IPS-20b (cell line): ENCODE results near the gene FMO5.
"Not testable (repeated sequence)": the region's sequence is repeated elsewhere in the genome, so short reads cannot be mapped to it uniquely, and the experiment has no call there.

ENCODE experiments used
- H3K27ac ChIP-seq: one replicate; pipeline ENCODE4 v1.5.1; 2013; ENCODE audit warnings: low read length
- H3K27me3 ChIP-seq: 2 replicates; pipeline ENCODE4 v1.6.1; 2013; ENCODE audit warnings: mild to moderate bottlenecking, low read length, inconsistent platforms; ENCODE audit not compliant: insufficient read depth
- H3K36me3 ChIP-seq: 2 replicates; pipeline ENCODE4 v1.6.1; 2013; ENCODE audit warnings: low read depth, mild to moderate bottlenecking, inconsistent platforms, low read length, moderate library complexity; ENCODE audit not compliant: insufficient read depth
- H3K4me1 ChIP-seq: 2 replicates; pipeline ENCODE4 v1.6.1; 2013; ENCODE audit warnings: mild to moderate bottlenecking, control low read depth, inconsistent platforms, low read length, moderate library complexity; ENCODE audit not compliant: insufficient read depth
- H3K4me3 ChIP-seq: 2 replicates; pipeline ENCODE4 v1.5.1; 2013; ENCODE audit warnings: mild to moderate bottlenecking, low read length, inconsistent platforms
- H3K9ac ChIP-seq: 2 replicates; pipeline ENCODE4 v1.6.1; 2013; ENCODE audit warnings: low read depth, mild to moderate bottlenecking, inconsistent platforms, low read length, moderate library complexity
- H3K9me3 ChIP-seq: 2 replicates; pipeline ENCODE4 v1.6.1; 2013; ENCODE audit warnings: mild to moderate bottlenecking, low read depth, low read length, inconsistent platforms; ENCODE audit not compliant: insufficient read depth

FMO5 gene

DNA sequence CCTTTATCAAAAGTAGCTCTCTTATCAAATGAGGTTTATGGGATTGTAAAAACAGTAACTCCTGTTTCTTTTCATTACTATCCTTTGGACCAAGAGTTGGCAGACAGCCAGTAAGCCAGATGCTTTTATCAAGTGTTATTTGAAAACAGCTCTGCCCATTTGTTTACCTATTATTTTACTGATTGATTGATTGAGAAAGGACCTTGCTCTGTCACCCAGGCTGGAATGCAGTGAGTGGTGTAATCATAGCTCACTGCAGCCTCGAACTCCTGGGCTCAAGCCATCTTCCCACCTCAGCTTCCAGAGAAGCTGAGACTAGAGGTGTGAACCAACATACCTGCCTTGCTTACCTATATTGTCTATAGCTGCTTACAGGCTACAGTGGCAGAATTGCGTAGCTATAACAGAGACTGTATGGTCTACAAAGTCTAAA, 56.5 kb downstream of the FMO5 start:
- H3K4me1 ChIP-seq = peaks cover 24% of the 10 kb centered on the region
- no peak overlapping the region for H3K27ac ChIP-seq
- no peak overlapping the region for H3K9ac ChIP-seq
- no peaks in the 10 kb centered on the region for H3K9me3 ChIP-seq
- peaks cover 34% of the 10 kb centered on the region for H3K36me3 ChIP-seq
- no peaks in the 10 kb centered on the region for H3K27me3 ChIP-seq
- H3K4me3 ChIP-seq = no peak overlapping the region

DNA sequence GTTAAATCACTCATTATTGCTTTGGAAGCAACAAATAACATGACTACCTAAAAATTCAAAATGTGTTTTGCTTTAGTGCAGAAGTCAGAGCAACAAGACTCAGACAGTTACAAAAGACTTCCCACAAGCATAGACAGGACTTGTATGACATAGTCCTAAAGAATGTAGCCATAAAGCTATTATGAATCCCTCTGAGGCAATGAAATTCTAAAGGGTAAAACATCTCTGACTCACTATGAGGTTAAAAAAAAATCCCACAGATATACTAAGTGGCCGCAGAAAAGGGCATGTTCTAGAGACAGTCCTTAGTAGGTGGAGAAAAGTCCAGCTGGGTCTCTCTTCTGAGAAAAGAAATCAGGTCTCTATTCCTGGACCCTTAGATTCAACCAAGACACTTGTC, 57.8 kb downstream of the FMO5 start:
- Histone ChIP-seq H3K27me3 (no peaks in the 10 kb centered on the region), H3K9ac (no peak overlapping the region), H3K36me3 (peaks cover 38% of the 10 kb centered on the region), H3K27ac (no peak overlapping the region), H3K4me3 (no peak overlapping the region), H3K4me1 (peaks cover 24% of the 10 kb centered on the region), H3K9me3 (no peaks in the 10 kb centered on the region)

DNA sequence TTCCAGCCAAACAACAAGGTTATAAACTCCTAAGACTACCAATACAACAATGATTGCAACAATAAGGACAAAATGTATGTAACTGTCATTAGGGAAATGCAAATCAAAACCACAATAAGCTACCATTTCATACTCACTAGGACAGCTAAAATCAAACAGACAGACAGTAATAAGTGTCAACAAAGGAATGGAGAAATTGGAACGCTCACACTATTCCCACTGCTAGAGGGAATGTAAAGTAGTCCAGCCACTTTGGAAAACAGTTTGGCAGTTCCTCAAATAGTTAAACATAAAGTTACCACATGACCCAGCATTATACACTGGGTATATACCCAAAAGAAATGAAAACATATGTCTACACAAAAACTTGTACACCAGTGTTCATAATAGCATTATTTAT, 62.1 kb downstream of the FMO5 start:
- Histone ChIP-seq H3K27me3 (no peaks in the 10 kb centered on the region), H3K27ac (no peak overlapping the region), H3K36me3 (peaks cover 80% of the 10 kb centered on the region), H3K9ac (no peak overlapping the region), H3K4me1 (no peaks in the 10 kb centered on the region), H3K9me3 (no peaks in the 10 kb centered on the region), H3K4me3 (no peak overlapping the region)

DNA sequence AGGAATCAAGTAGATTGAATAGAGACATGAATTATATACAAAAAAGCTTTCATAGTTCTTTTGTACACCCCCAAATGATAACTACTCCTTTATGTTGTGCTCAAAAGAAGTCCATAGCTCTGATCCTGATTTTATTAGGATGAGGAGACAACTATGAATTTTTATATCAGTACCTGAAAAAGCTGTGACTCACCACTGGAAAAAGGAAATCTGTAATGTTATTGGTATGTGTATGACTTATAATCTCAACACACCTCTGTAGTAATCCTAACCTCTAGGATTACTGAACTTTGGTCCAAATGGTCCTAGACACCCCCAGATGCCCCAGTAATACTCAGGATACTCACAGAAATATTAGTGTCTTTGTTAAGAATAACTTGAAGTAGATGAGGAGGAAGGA, 63.0 kb downstream of the FMO5 start:
- no peak overlapping the region for H3K9ac ChIP-seq
- H3K36me3 ChIP-seq = peaks cover 82% of the 10 kb centered on the region
- no peak overlapping the region for H3K4me3 ChIP-seq
- H3K4me1 ChIP-seq = no peaks in the 10 kb centered on the region
- no peaks in the 10 kb centered on the region for H3K9me3 ChIP-seq
- no peak overlapping the region for H3K27ac ChIP-seq
- no peaks in the 10 kb centered on the region for H3K27me3 ChIP-seq

DNA sequence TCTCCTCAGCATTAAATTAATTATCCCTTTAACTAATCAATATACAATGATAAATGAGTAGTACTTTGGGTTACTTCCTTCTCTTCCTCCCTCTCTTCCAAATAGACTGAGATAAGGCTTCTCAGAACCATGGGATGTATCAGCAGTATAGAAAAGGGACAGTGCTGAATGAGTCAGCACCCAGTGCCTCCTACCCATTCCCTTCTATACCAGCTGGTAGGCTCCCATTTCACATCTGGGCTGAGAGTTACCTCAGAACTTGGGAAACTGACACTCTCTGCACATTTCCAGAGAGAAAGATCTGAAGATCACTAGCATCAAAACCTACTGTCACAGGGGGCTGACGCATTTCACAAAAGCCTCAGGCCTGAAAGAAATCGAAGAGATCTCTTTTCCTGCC, 68.0 kb downstream of the FMO5 start:
- not testable (repeated sequence) for H3K27me3 ChIP-seq, H3K27ac ChIP-seq, H3K4me3 ChIP-seq, H3K9me3 ChIP-seq, H3K4me1 ChIP-seq, H3K9ac ChIP-seq
- H3K36me3 ChIP-seq = peaks cover 61% of the 10 kb centered on the region

DNA sequence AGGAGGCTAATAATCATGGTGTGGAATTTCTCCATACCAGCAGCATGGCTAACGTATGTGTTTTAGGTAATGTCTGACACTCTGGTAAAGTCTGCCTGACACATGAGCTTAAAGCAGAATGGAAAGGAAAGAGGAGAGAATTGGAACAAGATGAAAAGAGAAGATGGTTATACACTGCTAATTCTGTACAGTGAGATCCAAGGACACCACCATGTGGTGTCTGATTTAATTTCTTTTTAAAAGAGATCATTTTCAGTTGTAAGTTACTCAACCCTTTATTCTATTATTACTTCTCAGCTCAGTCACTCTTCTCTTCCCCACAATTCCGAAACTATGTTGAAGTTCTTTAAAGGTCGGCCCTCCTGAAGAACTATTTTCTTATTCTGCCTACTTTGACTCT, 68.5 kb downstream of the FMO5 start:
- Histone ChIP-seq H3K27me3 (no peaks in the 10 kb centered on the region), H3K36me3 (peaks cover 56% of the 10 kb centered on the region), H3K4me3 (no peak overlapping the region), H3K4me1 (no peaks in the 10 kb centered on the region), H3K9ac (no peak overlapping the region), H3K9me3 (no peaks in the 10 kb centered on the region), H3K27ac (no peak overlapping the region)

DNA sequence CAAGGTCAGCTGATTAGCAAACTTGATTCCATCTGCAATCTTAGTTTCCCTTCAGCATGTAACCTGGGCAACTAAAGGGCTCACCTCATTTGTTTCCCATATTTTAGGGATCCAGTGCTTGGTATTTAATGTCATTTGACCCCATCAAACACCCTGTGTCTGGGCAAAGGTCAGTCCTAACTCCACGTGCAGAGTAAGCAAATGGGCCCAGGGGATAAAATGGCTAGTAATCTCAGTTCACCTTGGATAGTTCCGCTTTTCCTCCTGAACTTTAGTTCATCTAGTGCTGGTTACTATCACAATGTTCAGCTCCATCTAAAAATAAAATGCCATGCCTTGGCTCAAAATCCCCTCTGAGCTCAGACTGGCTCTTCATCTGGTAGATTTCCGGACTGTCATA, 72.4 kb downstream of the FMO5 start:
- Histone ChIP-seq H3K27ac (no peak overlapping the region), H3K4me3 (no peak overlapping the region), H3K27me3 (no peaks in the 10 kb centered on the region), H3K36me3 (peaks cover 19% of the 10 kb centered on the region), H3K9me3 (no peaks in the 10 kb centered on the region), H3K4me1 (0 out of 2 replicates have a peak, but pooled peaks cover 3% of the 10 kb centered on the region), H3K9ac (no peak overlapping the region)

DNA sequence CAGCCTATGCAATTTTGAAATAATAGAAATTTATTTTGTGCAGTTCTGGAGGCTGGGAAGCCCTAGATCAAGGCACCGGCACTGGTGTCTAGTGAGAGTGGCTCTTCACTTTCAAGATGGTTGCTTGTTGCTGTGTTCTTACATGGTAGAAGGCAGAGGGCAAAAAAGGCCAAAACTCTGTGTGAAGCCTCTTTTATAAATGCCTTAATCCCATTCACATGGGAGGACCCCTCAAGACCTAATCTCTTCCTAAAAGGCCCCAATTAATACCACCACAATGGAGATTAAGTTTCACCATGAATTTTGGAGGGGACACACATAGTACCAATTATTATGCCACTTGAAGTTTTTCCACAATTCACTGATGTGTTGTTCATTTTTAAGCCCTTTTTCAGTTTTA, 73.9 kb downstream of the FMO5 start:
- H3K36me3 ChIP-seq = peaks cover 6% of the 10 kb centered on the region
- H3K4me3 ChIP-seq = no peak overlapping the region
- no peaks in the 10 kb centered on the region for H3K27me3 ChIP-seq
- H3K9ac ChIP-seq = no peak overlapping the region
- 0 out of 2 replicates have a peak, but pooled peaks cover 3% of the 10 kb centered on the region for H3K4me1 ChIP-seq
- H3K27ac ChIP-seq = no peak overlapping the region
- no peaks in the 10 kb centered on the region for H3K9me3 ChIP-seq

DNA sequence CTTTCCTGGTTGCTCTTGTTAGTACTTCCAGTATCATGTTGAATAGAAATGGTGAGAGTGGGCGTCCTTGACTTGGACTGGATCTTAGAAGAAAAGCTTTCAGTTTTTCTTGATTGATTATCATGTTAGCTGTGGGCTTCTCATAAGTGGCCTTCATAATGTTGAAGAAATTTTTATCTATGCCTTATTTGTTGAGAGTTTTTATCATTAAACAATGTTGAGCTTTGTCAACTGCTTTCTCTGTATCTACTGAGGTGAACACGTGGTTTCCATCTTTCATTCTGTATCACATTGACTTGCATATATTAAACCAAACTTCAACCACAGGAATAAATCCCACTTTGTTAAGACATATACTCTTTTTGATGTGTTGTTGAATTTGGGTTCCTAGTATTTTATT, 82.3 kb downstream of the FMO5 start:
- H3K4me1 ChIP-seq = no peaks in the 10 kb centered on the region
- H3K36me3 ChIP-seq = no peaks in the 10 kb centered on the region
- H3K27ac ChIP-seq = no peak overlapping the region
- no peak overlapping the region for H3K4me3 ChIP-seq
- no peak overlapping the region for H3K9ac ChIP-seq
- no peaks in the 10 kb centered on the region for H3K9me3 ChIP-seq
- H3K27me3 ChIP-seq = no peaks in the 10 kb centered on the region
